IMR-90 (cell line): Measurements from ENCODE around the gene BCL2. TPM values are rescaled to one million over a fixed set of nuclear protein-coding genes. Genes with fewer than 3 reads are reported as not detected.

Experiments used
- ATAC-seq: fragments of 200-7000 bp; cut with Tn5 transposase; 2 replicates; pipeline ENCODE4 v1.9.1; 2020; ENCODE audit warnings: low read depth, mild to moderate bottlenecking, moderate library complexity
- BruUV-seq: library from RNA; stranded (reverse); fragments of 400-500 nt; replicated peaks from 2 replicates; lab custom pipeline; 2021; lab: Mats Ljungman, UMichigan
- CTCF ChIA-PET: fragments of 300-600 bp; formaldehyde crosslinking; extraction: SDS; loops from one replicate; lab custom pipeline; 2021; ENCODE audit warnings: antibody characterized with exemption; lab: Yijun Ruan, JAX
- POLR2A ChIA-PET: fragments of 300-600 bp; sonication (Branson Sonifier 250); formaldehyde crosslinking; loops from one replicate; lab custom pipeline; 2022; ENCODE audit warnings: antibody characterized with exemption; ENCODE audit not compliant: unreplicated experiment; lab: Charles Lee
- DNase-seq: peaks from one replicate; pipeline ENCODE4 v3.0.0; 2013
- H2AFZ ChIP-seq: replicated peaks from 2 replicates; pipeline ENCODE3; 2013; ENCODE audit warnings: low read length, mild to moderate bottlenecking; ENCODE audit not compliant: poor library complexity
- H2AK5ac ChIP-seq: 2 replicates; pipeline ENCODE4 v1.6.1; 2013; ENCODE audit warnings: low read depth, low read length, inconsistent platforms
- H2AK9ac ChIP-seq: replicated peaks from 2 replicates; pipeline ENCODE3; 2013; ENCODE audit warnings: mild to moderate bottlenecking, low read depth, low read length, moderate library complexity; ENCODE audit not compliant: poor library complexity
- H2BK120ac ChIP-seq: 2 replicates; pipeline ENCODE4 v1.6.1; 2013; ENCODE audit warnings: low read depth, low read length, inconsistent platforms
- H2BK15ac ChIP-seq: 3 replicates; pipeline ENCODE4 v1.6.1; 2013; ENCODE audit warnings: low read depth, low read length, inconsistent platforms
- H2BK20ac ChIP-seq: 2 replicates; pipeline ENCODE4 v1.6.1; 2013; ENCODE audit warnings: low read depth, mild to moderate bottlenecking, inconsistent platforms, low read length, moderate library complexity
- H2BK5ac ChIP-seq: 2 replicates; pipeline ENCODE4 v1.6.1; 2013; ENCODE audit warnings: mild to moderate bottlenecking, low read depth, low read length, inconsistent platforms; ENCODE audit not compliant: poor library complexity, severe bottlenecking
- H3K14ac ChIP-seq: replicated peaks from 2 replicates; pipeline ENCODE4 v1.6.1; 2013; ENCODE audit warnings: low read depth, low read length, inconsistent platforms
- H3K18ac ChIP-seq: 2 replicates; pipeline ENCODE4 v1.6.1; 2013; ENCODE audit warnings: low read depth, low read length, control low read depth
- H3K23ac ChIP-seq: 2 replicates; pipeline ENCODE4 v1.6.1; 2013; ENCODE audit warnings: low read depth, low read length, inconsistent platforms
- H3K27ac ChIP-seq: 2 replicates; pipeline ENCODE4 v1.5.1; 2013; ENCODE audit warnings: mild to moderate bottlenecking, control low read depth, low read length; ENCODE audit not compliant: insufficient read depth
- H3K27me3 ChIP-seq: 2 replicates; pipeline ENCODE4 v1.6.1; 2013; ENCODE audit warnings: low read length; ENCODE audit not compliant: control insufficient read depth, insufficient read depth
- H3K36me3 ChIP-seq: 2 replicates; pipeline ENCODE4 v1.6.1; 2013; ENCODE audit warnings: low read length, mixed read lengths; ENCODE audit not compliant: control insufficient read depth, insufficient read depth
- H3K4ac ChIP-seq: 2 replicates; pipeline ENCODE4 v1.6.1; 2013; ENCODE audit warnings: low read depth, low read length, inconsistent platforms
- H3K4me1 ChIP-seq: 2 replicates; pipeline ENCODE4 v1.6.1; 2013; ENCODE audit warnings: low read length, mixed read lengths; ENCODE audit not compliant: control insufficient read depth, insufficient read depth
- H3K4me2 ChIP-seq: 2 replicates; pipeline ENCODE4 v1.6.1; 2013; ENCODE audit warnings: low read depth, mild to moderate bottlenecking, control low read depth, low read length, moderate library complexity
- H3K4me3 ChIP-seq: 2 replicates; pipeline ENCODE4 v1.5.1; 2013; ENCODE audit warnings: low read depth, mild to moderate bottlenecking, control low read depth, low read length, moderate library complexity; ENCODE audit not compliant: insufficient read depth
- H3K56ac ChIP-seq: 2 replicates; pipeline ENCODE4 v1.6.1; 2013; ENCODE audit warnings: low read length, inconsistent platforms; ENCODE audit not compliant: insufficient read depth; ENCODE audit errors: extremely low read depth
- H3K79me1 ChIP-seq, 2 experiments: 2 replicates each; pipeline ENCODE4 v1.6.1; 2013; ENCODE audit warnings: low read length in 2 of 2, inconsistent platforms in 1 of 2, low read depth in 1 of 2
- H3K9ac ChIP-seq: 2 replicates; pipeline ENCODE4 v1.6.1; 2013; ENCODE audit warnings: low read depth, low read length, control low read depth
- H3K9me1 ChIP-seq: 2 replicates; pipeline ENCODE4 v1.6.1; 2013; ENCODE audit warnings: low read length, inconsistent platforms; ENCODE audit not compliant: insufficient read depth
- H3K9me3 ChIP-seq: 2 replicates; pipeline ENCODE4 v1.6.1; 2013; ENCODE audit warnings: low read length; ENCODE audit not compliant: control insufficient read depth, insufficient read depth
- H4K20me1 ChIP-seq: 2 replicates; pipeline ENCODE4 v1.6.1; 2013; ENCODE audit warnings: low read length, inconsistent platforms; ENCODE audit not compliant: insufficient read depth
- H4K5ac ChIP-seq: 2 replicates; pipeline ENCODE4 v1.6.1; 2013; ENCODE audit warnings: mild to moderate bottlenecking, low read depth, low read length, control low read depth
- H4K8ac ChIP-seq, 2 experiments: 2 replicates each; pipeline ENCODE4 v1.6.1; 2013; ENCODE audit warnings: low read depth in 2 of 2, low read length in 2 of 2, control low read depth in 1 of 2, inconsistent platforms in 1 of 2
- H4K91ac ChIP-seq: 2 replicates; pipeline ENCODE4 v1.6.1; 2013; ENCODE audit warnings: low read depth, low read length, inconsistent platforms; ENCODE audit not compliant: insufficient read depth
- CEBPB ChIP-seq: IDR thresholded peaks from 2 replicates; pipeline ENCODE4 v1.6.1; 2012; ENCODE audit warnings: low read depth, low read length, improper control_type of control experiment
- USF2 ChIP-seq: fragments of 150-350 bp; IDR thresholded peaks from 2 replicates; pipeline ENCODE4 v1.6.1; 2017; ENCODE audit warnings: mild to moderate bottlenecking, antibody characterized with exemption, low read length, low read depth
- WGBS, 2 experiments: methylation state at CpG; one replicate each; pipeline versions ENCODE4 v1.1.5 to v1.1.7; 2013; ENCODE audit warnings: missing lambda C conversion rate in 2 of 2; ENCODE audit not compliant: insufficient read length in 1 of 2; ENCODE audit errors: extremely low coverage in 2 of 2; 5-methylcytosine and 5-hydroxymethylcytosine counted together
- dilution Hi-C: fragments of 300-500 bp; cut with HindIII; formaldehyde crosslinking; loops from one replicate; pipeline ENCODE4 v1.14.3; 2018; ENCODE audit warnings: low sequenced_read_pairs; ENCODE audit not compliant: unreplicated experiment
- in situ Hi-C: fragments of 300-500 bp; cut with MboI; formaldehyde crosslinking; loops from 3 replicates; pipeline ENCODE4 v1.14.3; 2019; ENCODE audit warnings: low sequenced_read_pairs, inconsistent platforms, mixed read lengths
- intact Hi-C: fragments of 100-400 bp; cut with micrococcal nuclease; formaldehyde crosslinking; loops from 2 replicates; pipeline ENCODE4 v1.10.0; 2022
- polyA plus RNA-seq, 3 experiments: library from polyadenylated mRNA; depleted of rRNA; stranded (reverse); fragments of >200 nt; gene quantifications; 2 replicates each; pipeline ENCODE4 v1.2.3, GENCODE V29; 2012; ENCODE audit warnings: low replicate concordance in 1 of 3
- total RNA-seq: library from RNA; depleted of rRNA; stranded (reverse); fragments of >200 nt; gene quantifications from 2 replicates; pipeline ENCODE4 v1.2.3, GENCODE V29; 2012

The BCL2 gene
- total and polyA plus RNA-seq, 2 of the 4 experiments (the other 2 are of a cell fraction), result 0.24 to 0.54 TPM

GRCh38 chr18:63263444-63263843, 56.1 kb downstream of the BCL2 start:
- Histone ChIP-seq H2AFZ (no peak overlapping the region), H3K79me1 (no peaks in the 10 kb centered on the region), H3K4me1 (no peaks in the 10 kb centered on the region), H3K56ac (no peak overlapping the region), H2AK5ac (no peak overlapping the region), H3K18ac (no peak overlapping the region), H3K23ac (no peak overlapping the region), H2BK20ac (no peak overlapping the region), H3K4ac (no peak overlapping the region), H3K4me3 (no peak overlapping the region), H2BK5ac (no peak overlapping the region), H3K9ac (no peak overlapping the region), H3K9me1 (0 out of 2 replicates have a peak, but pooled peaks cover 5% of the 10 kb centered on the region), H4K8ac (no peak overlapping the region), H4K91ac (no peak overlapping the region), H4K20me1 (no peaks in the 10 kb centered on the region), H3K36me3 (no peaks in the 10 kb centered on the region), H2AK9ac (no peak overlapping the region), H3K27ac (no peak overlapping the region), H3K9me3 (no peaks in the 10 kb centered on the region), H3K27me3 (peaks cover 27% of the 10 kb centered on the region), H4K5ac (no peak overlapping the region), H3K4me2 (no peak overlapping the region), H3K14ac (no peak overlapping the region), H2BK15ac (no peak overlapping the region), H2BK120ac (no peak overlapping the region)
- DNase-seq, result no peak
- TF ChIP-seq CEBPB, result peak; percentile 63
- TF ChIP-seq USF2, result no peak
- intact Hi-C loops (no loop called here), in situ Hi-C loops (no loop called here), dilution Hi-C loops (no loop called here)
- no peak for ATAC-seq
- ChIA-PET POLR2A (no interaction called here), CTCF (no interaction called here)
- BruUV-seq, result no TSS peak
- WGBS, 2 experiments, result 86% methylated on average over 1 of the region's 2 CpGs; no CpG with 5 or more reads in 1 of the 2 experiments
